K562 (cell line): ENCODE measurements around the gene KRTAP5-5. TPM values are rescaled to one million over a fixed set of nuclear protein-coding genes. Genes with fewer than 3 reads are reported as not detected.

Experiments used
- ARNT ChIP-seq, 2 experiments: fragments of 450-650 bp; IDR thresholded peaks; 2 replicates each; pipeline ENCODE4 v1.6.1; 2016; ENCODE audit warnings: mild to moderate bottlenecking in 1 of 2
- SETDB1 ChIP-seq: IDR thresholded peaks from one replicate; pipeline ENCODE4 v1.6.1; 2012; ENCODE audit warnings: low read length, control low read depth, inconsistent platforms
- ZNF431 ChIP-seq: sonication (generic); formaldehyde crosslinking; IDR thresholded peaks from 2 replicates; pipeline ENCODE4 v1.8.0; 2022; ENCODE audit warnings: mild to moderate bottlenecking, missing genetic modification reagents
- polyA plus RNA-seq, 8 experiments: library from polyadenylated mRNA; depleted of rRNA in 4 of 8; stranded (reverse) in 5 of 8; unstranded in 3 of 8; fragments of >200 nt; fragmentation: Nextera tagmentation in 2 of 8; fragmentation: Illumina TruSeq in 1 of 8; extraction: Ambion mirVana in 2 of 8; extraction: Trizol in 1 of 8; gene quantifications; 2 replicates each; pipeline versions ENCODE4 v1.2.1 to v1.2.3, GENCODE V29; 2011 to 2014; ENCODE audit warnings: inconsistent platforms in 1 of 8, missing spikeins in 1 of 8
- total RNA-seq, 7 experiments: library from RNA; depleted of rRNA in 6 of 7; stranded (reverse); fragments of >200 nt in 6 of 7; fragmentation: Illumina TruSeq in 2 of 7; extraction: Trizol in 2 of 7; gene quantifications; 2 replicates each; pipeline versions ENCODE4 v1.2.1 to v1.2.3, GENCODE V29; 2011 to 2021; ENCODE audit warnings: low replicate concordance in 1 of 7
- TF ChIP-seq, protein P1 (sequence below): fragments of 250-450 bp; sonication (Bioruptor Pico); IDR thresholded peaks from 2 replicates; pipeline ENCODE4 v1.5.0; 2020; ENCODE audit warnings: mild to moderate bottlenecking
- TF ChIP-seq, protein P2 (sequence below): fragments of 450-650 bp; IDR thresholded peaks from 2 replicates; pipeline ENCODE4 v1.6.1; 2017; ENCODE audit warnings: mild to moderate bottlenecking, moderate library complexity
- TF ChIP-seq, protein P3 (sequence below): fragments of 150-350 bp; conservative IDR thresholded peaks from 2 replicates; pipeline ENCODE4 v1.6.1; 2014; ENCODE audit warnings: low read length
- TF ChIP-seq, protein P4 (sequence below): fragments of 450-650 bp; IDR thresholded peaks from 2 replicates; pipeline ENCODE4 v1.6.1; 2018; ENCODE audit warnings: mild to moderate bottlenecking, low read depth; ENCODE audit not compliant: partially characterized antibody

Gene KRTAP5-5
- total and polyA plus RNA-seq, 9 of the 15 experiments (the other 6 are each of a cell fraction or from before 2014, with no cell fraction given), result not detected

DNA sequence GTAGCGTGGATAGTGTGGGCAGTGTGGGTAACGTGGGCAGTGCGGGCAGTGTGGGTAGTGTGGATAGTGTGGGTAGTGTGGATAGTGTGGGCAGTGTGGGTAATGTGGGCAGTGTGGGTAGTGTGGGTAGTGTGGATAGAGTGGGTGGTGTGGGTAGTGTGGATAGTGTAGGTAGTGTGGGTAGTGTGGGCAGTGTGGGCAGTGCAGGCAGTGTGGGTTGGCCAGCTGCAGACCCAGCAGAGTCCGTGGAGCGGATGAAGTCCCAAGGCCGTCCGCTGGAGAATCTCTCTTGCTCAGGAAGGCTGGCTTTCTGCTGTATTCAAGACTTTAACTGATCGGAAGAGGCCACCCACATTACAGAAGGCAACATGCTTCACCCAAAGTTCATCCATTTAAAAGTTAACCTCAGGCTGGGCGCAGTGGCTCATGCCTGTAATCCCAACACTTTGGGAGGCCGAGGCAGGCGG lies 41.4 kb downstream of the KRTAP5-5 start (continued):
- TF ChIP-seq, protein P1, sequence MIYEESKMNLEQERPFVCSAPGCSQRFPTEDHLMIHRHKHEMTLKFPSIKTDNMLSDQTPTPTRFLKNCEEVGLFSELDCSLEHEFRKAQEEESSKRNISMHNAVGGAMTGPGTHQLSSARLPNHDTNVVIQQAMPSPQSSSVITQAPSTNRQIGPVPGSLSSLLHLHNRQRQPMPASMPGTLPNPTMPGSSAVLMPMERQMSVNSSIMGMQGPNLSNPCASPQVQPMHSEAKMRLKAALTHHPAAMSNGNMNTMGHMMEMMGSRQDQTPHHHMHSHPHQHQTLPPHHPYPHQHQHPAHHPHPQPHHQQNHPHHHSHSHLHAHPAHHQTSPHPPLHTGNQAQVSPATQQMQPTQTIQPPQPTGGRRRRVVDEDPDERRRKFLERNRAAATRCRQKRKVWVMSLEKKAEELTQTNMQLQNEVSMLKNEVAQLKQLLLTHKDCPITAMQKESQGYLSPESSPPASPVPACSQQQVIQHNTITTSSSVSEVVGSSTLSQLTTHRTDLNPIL (CRISPR knock-in tag), result no peak
- TF ChIP-seq, protein P2, sequence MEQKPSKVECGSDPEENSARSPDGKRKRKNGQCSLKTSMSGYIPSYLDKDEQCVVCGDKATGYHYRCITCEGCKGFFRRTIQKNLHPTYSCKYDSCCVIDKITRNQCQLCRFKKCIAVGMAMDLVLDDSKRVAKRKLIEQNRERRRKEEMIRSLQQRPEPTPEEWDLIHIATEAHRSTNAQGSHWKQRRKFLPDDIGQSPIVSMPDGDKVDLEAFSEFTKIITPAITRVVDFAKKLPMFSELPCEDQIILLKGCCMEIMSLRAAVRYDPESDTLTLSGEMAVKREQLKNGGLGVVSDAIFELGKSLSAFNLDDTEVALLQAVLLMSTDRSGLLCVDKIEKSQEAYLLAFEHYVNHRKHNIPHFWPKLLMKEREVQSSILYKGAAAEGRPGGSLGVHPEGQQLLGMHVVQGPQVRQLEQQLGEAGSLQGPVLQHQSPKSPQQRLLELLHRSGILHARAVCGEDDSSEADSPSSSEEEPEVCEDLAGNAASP, result no peak
- no peak for TF ChIP-seq ARNT (IDR thresholded peaks at IDR 0.05)
- TF ChIP-seq, protein P3, sequence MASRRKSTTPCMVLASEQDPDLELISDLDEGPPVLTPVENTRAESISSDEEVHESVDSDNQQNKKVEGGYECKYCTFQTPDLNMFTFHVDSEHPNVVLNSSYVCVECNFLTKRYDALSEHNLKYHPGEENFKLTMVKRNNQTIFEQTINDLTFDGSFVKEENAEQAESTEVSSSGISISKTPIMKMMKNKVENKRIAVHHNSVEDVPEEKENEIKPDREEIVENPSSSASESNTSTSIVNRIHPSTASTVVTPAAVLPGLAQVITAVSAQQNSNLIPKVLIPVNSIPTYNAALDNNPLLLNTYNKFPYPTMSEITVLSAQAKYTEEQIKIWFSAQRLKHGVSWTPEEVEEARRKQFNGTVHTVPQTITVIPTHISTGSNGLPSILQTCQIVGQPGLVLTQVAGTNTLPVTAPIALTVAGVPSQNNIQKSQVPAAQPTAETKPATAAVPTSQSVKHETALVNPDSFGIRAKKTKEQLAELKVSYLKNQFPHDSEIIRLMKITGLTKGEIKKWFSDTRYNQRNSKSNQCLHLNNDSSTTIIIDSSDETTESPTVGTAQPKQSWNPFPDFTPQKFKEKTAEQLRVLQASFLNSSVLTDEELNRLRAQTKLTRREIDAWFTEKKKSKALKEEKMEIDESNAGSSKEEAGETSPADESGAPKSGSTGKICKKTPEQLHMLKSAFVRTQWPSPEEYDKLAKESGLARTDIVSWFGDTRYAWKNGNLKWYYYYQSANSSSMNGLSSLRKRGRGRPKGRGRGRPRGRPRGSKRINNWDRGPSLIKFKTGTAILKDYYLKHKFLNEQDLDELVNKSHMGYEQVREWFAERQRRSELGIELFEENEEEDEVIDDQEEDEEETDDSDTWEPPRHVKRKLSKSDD, result no peak
- TF ChIP-seq, protein P4, sequence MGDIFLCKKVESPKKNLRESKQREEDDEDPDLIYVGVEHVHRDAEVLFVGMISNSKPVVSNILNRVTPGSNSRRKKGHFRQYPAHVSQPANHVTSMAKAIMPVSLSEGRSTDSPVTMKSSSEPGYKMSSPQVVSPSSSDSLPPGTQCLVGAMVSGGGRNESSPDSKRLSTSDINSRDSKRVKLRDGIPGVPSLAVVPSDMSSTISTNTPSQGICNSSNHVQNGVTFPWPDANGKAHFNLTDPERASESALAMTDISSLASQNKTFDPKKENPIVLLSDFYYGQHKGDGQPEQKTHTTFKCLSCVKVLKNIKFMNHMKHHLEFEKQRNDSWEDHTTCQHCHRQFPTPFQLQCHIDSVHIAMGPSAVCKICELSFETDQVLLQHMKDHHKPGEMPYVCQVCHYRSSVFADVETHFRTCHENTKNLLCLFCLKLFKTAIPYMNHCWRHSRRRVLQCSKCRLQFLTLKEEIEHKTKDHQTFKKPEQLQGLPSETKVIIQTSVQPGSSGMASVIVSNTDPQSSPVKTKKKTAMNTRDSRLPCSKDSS, result no peak
- TF ChIP-seq SETDB1, result no peak
- no peak for TF ChIP-seq ZNF431 (CRISPR knock-in tag)
